Stimulated activated CD4-positive, alpha-beta T cell treated with anti-CD3 and anti-CD28 coated beads, Interleukin-15, amount 100 ng/mL, for 24 hours (primary cell): ENCODE data around the gene ANKRD33.

Experiments
- DNase-seq: peaks from one replicate; pipeline ENCODE4 v3.0.0-alpha.2; 2020

Gene ANKRD33

DNA sequence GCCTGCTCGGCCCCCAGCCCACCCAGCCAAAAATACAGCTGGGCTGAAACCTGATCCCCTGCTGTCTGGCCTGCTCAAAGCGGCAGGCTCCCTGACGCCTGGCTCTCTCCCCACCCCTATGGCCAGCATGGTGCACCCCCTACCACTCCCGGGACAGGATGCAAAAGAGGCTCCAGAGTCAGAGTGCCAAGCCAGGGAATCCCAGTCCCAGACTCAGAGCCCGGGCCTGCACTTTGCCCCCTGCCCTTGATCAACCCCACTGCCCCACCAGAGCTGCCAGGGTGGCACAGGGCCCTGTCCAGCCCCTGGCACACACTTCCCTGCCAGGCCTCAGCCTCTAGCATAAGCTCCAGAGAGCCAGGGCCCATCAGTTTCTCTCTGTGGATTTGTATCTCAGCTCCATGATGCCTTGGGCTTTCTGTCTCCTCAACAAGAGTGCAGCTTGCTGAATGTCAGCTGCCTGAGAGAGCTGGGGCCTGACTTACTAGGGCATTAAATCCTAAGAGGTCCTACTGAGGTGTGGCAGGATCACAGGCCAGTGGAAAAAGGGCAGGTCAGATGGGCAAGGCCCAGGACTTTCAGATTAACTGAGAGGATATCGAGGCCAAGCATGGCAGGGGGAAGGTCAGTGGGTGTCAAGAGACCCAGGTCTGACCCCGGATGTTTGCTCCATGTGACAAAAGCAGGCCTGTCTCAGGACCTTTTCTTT, 33.3 kb downstream of the ANKRD33 start:
- no peak for DNase-seq

DNA sequence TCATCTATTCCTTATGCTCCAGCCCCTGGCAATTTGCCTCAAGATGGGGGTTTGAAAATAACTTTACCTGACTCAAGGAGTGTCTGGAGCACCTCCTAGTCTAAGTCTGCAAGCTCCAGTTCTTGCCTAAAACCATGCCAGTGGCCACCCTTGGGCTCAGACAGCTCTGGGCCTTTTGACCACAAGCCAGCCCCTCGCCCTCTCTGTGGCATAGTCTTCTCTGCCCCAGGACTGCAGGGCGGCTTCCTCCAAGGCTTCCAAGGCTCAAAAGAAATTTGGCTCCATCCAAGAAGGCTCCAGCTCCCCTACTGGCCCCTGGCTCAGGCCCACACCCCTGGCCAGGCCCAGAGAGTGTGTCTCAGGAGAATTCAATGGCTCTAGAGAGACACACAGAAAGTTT, 34.2 kb downstream of the ANKRD33 start:
- DNase-seq: no peak

DNA sequence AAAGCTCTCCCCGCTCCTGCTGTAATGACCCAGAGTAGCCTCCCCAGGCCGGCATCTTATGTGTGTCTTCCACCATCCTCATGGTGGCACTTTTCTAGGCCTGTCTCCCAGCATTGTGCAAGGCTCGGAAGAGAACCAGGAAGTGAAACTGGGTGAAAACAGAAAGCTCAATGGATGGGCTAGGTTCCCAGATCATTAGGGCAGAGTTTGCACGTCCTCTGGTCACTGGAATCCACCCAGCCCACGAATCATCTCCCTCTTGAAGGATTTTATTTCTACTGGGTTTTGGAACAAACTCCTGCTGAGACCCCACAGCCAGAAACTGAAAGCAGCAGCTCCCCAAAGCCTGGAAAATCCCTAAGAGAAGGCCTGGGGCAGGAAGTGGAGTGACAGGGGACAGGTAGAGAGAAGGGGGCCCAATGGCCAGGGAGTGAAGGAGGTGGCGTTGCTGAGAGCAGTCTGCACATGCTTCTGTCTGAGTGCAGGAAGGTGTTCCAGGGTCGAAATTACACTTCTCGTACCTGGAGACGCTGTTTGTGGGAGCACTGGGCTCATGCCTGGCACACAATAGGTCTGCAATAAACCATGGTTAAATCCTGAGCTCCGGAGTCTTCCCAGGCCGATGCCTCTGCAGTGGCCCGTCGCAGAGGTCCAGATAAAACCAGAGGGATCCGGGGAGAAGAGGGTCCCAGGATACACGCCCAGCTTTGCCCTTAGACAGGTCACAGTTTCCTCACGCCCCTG, 35.0 kb downstream of the ANKRD33 start:
- DNase-seq: no peak

DNA sequence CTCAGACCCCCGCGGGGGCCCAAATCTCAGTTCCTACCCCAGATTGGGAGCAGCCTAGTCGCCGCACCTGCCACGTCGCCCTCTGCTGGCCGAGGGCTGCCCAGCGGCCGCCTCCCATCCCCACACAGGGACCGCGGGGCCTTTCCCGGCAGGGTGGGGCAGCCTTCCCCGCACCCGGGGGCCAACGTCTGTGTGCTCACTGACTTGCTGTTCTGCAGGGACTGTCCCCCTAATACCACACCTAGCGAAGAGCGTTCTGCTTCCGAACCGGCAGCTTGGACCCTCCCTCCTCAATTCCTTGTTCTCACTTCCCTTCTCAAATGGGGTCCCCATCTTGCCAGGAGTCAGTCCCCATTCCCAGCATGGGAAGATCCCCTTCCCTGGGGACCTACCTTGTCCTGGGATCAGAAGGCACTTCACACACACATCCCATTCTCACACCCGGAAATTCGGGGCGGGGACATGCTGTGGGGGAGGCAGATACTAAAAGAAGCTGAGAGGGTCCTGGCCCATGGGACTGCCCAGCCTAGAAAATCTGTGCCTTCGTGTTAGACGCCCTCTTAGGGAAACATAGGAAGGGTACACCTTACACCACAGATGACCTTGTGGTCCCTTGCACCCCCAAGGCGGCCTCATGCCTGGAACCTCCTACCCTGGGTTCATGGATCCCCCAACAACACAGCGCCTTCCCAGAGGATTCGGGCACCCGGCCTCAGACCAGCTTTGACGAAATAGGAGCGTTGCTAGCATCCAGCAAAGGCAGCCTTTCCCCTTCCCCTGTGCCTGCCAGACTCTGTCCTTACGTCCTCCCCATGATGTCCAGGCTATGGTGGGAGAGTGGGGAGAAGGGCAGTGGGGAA, 35.8 kb downstream of the ANKRD33 start:
- peak; percentile 74 for DNase-seq

DNA sequence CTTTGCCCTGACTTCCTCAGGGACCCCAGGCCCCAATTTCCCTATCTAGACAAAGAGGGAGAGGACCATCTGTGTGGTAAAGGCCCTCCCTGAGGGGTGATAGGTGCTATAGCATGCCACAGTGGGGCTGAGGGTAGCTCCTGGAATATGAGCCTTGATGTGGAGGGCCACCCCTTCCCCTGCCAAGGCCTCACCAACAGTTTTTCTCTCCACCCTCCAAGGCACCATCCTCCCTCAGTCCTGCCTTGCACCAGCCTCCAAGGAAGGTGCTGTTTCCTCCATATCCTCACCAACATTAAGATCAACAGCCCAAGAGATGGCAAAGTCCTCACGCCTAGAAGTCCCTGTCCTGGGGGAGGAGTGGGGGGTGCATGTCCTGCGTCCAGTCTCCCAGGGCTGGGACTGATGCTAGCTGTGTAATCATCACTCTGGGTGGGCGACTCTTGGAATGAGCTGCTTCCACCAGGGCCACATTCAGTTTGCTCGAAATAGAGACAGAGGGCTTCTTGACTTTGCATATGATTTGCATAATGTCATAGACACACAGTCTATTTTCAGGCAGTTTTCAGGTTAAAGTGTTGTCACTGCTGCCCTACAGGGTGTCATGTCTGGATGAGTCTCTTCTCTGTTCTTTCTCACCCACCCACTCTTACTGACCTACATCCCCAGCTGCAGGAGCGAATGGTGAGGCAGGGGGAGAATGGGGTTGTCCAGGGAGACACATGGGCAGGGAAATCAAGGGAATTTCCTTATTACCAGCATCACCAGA, 36.8 kb downstream of the ANKRD33 start:
- DNase-seq: no peak

DNA sequence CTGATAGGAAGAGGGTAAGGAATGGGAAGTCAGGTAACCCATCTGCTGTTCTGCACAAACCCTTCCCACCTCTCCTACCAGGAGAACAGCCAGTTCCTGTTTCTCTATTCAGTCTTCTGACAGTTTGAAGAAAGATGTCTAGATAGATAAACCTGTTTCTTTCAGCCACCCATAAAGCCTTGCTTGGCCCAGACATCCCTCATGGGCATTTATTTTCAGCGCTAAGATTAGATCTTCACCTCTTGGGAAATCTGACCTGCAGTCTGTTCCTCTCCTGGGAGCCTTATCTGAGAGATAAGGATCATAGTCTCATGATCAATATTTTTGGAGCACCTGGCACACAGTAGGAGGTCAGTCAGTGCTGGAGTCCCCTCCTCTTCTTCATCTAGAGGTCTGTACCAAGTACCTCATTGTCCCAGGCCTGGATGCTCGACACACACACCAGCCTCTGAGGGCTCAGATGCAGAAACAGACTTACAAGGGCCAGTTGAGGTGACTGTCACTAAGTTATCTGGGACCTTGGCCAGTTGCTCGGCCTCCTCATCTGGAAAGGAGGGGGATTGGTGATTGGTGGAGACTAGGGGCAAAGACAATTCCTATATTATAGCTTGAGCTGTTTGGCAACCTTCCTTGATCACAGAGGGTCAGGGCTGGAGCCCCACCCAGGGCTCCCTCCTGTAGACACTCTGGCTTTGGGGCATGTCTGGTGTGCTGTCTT, 37.6 kb downstream of the ANKRD33 start:
- DNase-seq: no peak

DNA sequence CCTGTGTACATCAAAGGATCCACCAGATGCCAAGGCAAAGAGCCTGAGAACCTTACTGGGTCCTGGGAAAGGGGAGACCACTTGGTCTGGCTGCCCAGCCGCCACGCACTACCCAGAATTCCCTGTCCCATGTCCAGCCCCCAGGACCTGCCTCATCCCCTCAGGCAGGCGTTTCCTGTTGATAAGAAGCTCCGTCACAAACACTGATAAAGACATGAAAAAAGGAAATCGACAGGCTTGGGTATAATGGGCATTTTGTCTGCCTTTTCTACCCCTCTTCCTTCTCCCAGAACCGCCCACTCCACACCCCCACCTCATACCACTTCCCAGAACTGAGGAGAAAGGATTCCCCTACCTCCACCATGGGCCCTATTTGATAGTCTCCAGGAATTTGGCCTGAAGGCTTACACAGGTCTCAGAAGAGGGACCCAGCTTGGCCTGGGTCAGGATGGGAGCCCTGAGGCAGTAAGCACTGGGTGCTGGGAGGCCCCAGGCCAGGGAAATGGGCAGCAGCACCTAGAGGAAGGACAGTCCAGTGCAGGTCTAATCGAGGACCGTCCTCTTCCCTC, 38.2 kb downstream of the ANKRD33 start:
- no peak for DNase-seq

DNA sequence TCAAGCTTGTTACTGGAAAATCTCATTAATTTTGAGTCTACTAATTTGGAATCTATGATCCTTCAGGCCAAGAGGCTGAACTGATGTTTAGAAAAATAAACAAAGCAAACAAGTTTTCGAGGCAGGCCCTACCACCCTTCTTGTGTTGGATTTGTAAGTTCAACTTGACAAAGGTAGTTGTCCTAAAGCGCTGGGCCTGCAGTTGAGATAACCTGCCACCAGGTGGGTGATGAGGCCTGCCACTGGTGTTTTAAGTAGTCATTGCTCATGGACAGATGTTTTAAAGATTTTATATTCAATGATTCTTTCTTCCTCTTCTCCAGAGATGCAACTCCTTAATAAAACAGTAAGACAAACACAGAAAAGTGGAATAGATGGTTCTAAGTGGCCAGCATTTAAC, 38.8 kb downstream of the ANKRD33 start:
- peak; percentile 68 for DNase-seq

DNA sequence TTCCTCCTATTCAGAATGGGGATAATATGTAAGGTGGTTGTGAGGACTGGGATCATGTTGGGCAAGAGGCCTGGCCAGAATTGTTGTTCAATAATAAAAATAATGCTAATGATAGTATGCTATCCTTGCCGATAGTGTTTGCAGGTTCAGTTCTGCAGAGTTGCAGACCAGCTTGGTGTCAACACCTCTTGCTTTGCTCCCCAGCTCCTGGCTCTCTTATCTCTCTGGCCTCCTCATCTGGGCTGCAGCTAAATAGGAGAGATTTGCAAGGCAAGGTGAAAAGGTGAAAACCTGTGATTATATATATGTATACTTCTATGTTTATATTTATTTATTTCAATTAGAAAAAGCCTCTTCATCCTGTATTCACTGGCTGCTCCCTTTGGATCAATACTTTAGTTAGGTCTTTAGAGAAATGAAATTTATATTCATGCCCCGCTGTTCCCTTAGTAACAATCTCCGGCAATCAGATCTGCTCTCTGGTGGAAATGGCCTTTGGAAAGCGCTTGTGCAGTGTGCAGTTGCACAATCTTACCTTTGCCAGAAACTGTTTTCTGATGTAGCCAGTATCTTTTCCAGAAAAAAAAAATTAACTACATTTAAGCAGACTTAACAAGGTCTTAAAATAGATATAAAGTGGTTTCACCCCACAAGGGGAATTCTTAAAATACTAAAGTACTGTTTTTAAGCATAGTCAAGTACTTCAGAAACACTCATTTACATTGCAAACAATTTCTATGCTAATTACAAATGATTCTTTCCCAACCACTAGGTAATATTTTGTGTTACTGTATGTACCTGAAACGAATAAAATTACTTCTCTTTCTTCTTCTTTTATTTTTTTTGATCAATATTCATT, 44.5 kb downstream of the ANKRD33 start:
- DNase-seq: no peak

DNA sequence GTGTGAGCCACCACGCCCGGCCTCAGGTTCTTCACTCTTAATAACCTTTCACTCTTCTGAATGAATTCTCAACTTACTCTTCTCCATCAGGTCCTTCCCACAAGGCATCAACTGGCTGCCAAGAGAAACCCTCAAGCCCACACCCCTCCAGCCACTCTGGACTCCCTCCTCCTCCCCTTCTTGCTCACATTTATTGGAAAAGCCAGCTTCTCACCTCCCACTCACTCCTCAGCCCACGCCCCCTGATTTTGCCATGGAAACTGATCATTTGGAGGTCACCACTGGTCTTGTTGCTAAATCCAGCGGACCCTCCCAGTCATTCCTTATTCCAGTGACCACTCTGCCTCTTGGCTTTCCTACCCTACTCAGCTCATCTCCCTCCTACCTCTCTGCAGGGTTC, 46.2 kb downstream of the ANKRD33 start:
- no peak for DNase-seq

DNA sequence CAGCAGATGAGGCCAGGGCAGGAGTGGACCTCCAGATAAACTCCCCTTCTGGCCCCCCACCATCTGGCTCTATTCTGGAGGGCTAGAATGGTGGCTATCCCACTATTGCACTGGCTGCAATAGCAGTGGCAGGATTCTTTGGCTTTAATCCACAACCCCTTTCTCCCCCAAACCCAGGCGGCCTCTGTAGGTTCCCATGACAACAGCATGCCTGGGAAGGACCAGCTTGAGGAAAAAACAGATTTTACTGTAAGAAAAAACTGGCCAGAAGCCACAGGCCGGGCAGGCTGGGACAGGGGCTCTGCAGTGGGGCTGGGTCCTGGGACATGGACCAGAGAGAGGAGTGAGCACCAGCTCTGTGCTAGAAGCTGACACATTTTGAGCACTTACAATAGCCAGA, 50.0 kb downstream of the ANKRD33 start:
- DNase-seq: no peak

DNA sequence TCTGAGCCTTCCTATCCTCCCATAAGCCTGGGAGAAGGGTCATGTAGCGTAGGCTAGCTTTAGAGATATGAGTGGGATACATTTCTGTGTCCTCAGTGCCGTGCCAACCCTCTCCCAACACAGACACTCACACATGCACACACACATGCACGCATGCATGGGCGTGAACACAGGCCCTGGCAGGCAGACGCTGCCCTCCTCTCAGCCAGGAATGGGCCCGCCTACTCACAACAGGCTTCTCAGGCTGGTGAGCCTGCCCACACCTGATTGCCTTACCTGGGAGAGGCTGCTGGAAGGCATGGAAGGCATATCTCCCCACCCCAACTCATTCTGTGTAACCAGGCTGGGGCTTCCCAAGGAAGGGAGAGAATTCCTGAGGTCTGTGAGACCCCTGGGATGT, 50.8 kb downstream of the ANKRD33 start:
- DNase-seq: no peak

DNA sequence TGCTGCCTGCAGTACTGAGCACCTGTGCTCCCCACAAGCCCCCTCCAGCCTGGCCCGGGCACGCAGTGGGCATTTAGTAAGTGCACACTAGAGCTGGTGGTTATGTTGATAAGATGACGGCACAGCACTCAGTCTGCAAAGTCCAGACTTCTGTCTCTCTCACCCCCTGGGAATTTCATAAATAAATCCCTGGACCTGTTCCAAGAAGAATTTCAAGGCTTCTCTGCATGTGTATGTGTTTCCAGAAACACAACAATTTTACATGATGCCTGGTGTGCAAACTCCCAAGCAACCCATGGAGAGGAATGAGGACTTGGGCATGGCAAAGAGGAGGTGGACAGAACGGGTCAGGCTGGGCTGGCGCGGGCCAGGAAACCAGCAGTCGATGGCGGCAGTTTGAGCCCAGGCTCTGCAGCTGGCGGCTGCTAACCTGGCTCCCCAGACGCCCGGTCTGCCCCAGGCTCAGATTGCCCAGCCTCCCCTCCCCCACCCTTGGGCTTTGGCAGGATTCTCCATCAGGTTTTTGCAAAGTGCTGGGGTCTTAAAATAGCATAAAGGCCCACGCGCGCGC, 53.2 kb downstream of the ANKRD33 start:
- no peak for DNase-seq
